Neutrophil (primary cell): ENCODE results near the gene NCOA3.

Experiments
- H3K27ac ChIP-seq: fragments of 200-600 bp; sonication (generic); 2 replicates; pipeline ENCODE4 v1.5.1; 2016; ENCODE audit warnings: mild to moderate bottlenecking, moderate library complexity
- H3K27me3 ChIP-seq: fragments of 200-600 bp; sonication (generic); 2 replicates; pipeline ENCODE4 v1.6.0; 2016; ENCODE audit warnings: mild to moderate bottlenecking
- H3K36me3 ChIP-seq: fragments of 200-600 bp; sonication (generic); 2 replicates; pipeline ENCODE4 v1.5.1; 2017
- H3K4me1 ChIP-seq, 2 experiments: fragments of 200-600 bp in 1 of 2; sonication (generic) in 1 of 2; 1 replicate in 1 of 2; 2 replicates in 1 of 2; pipeline versions ENCODE4 v1.5.1 to v1.6.1; 2013 to 2016; ENCODE audit warnings: low read depth in 1 of 2, low read length in 1 of 2, mild to moderate bottlenecking in 1 of 2, moderate library complexity in 1 of 2; ENCODE audit not compliant: control insufficient read depth in 1 of 2, insufficient read depth in 1 of 2
- H3K4me3 ChIP-seq, 2 experiments: fragments of 200-600 bp in 1 of 2; sonication (generic) in 1 of 2; 1 replicate in 1 of 2; 2 replicates in 1 of 2; pipeline ENCODE4 v1.5.1; 2013 to 2016; ENCODE audit warnings: low read depth in 1 of 2, low read length in 1 of 2, mild to moderate bottlenecking in 1 of 2, moderate library complexity in 1 of 2
- H3K9me3 ChIP-seq: fragments of 200-600 bp; sonication (generic); 2 replicates; pipeline ENCODE4 v1.5.1; 2016
- CTCF ChIP-seq: fragments of 200-600 bp; sonication (generic); IDR thresholded peaks from 2 replicates; pipeline ENCODE4 v1.5.1; 2016; ENCODE audit warnings: antibody characterized with exemption

The NCOA3 gene

GRCh38 chr20:47545499-47545898, 43.8 kb downstream of the NCOA3 start:
- Histone ChIP-seq H3K27ac (no peak overlapping the region), H3K27me3 (no peaks in the 10 kb centered on the region), H3K9me3 (no peaks in the 10 kb centered on the region), H3K4me1 (no peaks in the 10 kb centered on the region), H3K4me3 (no peak overlapping the region), H3K36me3 (no peaks in the 10 kb centered on the region)
- TF ChIP-seq CTCF = no peak

GRCh38 chr20:47546184-47547033, 44.7 kb downstream of the NCOA3 start:
- Histone ChIP-seq H3K27ac (no peak overlapping the region), H3K27me3 (no peaks in the 10 kb centered on the region), H3K36me3 (no peaks in the 10 kb centered on the region), H3K4me1 (no peaks in the 10 kb centered on the region), H3K4me3 (no peak overlapping the region), H3K9me3 (no peaks in the 10 kb centered on the region)
- no peak for TF ChIP-seq CTCF

DNA sequence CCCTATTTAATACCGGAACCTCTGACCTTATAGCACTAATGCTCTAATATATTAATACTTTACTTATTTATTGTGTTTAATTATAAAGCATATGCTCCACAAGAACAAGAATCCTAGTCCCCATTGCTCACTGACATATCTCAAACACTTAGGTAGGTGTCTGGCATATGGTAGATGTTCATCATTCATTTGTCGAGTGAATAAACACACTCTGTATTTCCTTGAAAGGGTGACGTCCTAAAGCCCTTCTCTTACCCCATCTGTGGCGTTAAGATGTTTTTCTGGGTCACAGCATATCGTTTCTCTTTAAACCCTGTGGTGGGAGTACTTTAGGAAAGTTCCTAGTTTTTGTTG, 45.3 kb downstream of the NCOA3 start:
- no peak for TF ChIP-seq CTCF
- H3K36me3 ChIP-seq = no peaks in the 10 kb centered on the region

GRCh38 chr20:47549671-47550070, 48.0 kb downstream of the NCOA3 start:
- TF ChIP-seq CTCF = no peak
- Histone ChIP-seq H3K27ac (no peak overlapping the region), H3K4me3 (no peak overlapping the region), H3K27me3 (no peaks in the 10 kb centered on the region), H3K9me3 (no peaks in the 10 kb centered on the region), H3K4me1 (no peaks in the 10 kb centered on the region), H3K36me3 (no peaks in the 10 kb centered on the region)

More for the DNA sequence above, 45.3 kb downstream of the NCOA3 start:
- no peaks in the 10 kb centered on the region for H3K4me1 ChIP-seq
- H3K4me3 ChIP-seq = no peak overlapping the region
- H3K27ac ChIP-seq = no peak overlapping the region
- no peaks in the 10 kb centered on the region for H3K9me3 ChIP-seq
- no peaks in the 10 kb centered on the region for H3K27me3 ChIP-seq

- Histone ChIP-seq H3K27ac (no peak overlapping the region), H3K9me3 (no peaks in the 10 kb centered on the region), H3K4me3 (no peak overlapping the region), H3K4me1 (no peaks in the 10 kb centered on the region), H3K36me3 (no peaks in the 10 kb centered on the region), H3K27me3 (no peaks in the 10 kb centered on the region)
- no peak for TF ChIP-seq CTCF
Observed at GRCh38 chr20:47551222-47551621, 49.5 kb downstream of the NCOA3 start.
